HG02943 (cell line): Measurements from ENCODE around the gene POU2AF3.
"Not testable (repeated sequence)": the region's sequence is repeated elsewhere in the genome, so short reads cannot be mapped to it uniquely, and the experiment has no call there.

Experiments
- ATAC-seq: cut with Tn5 transposase; IDR thresholded peaks from one replicate; pipeline ENCODE4 v1.9.1; 2021; ENCODE audit warnings: mild to moderate bottlenecking, low read depth, moderate library complexity; ENCODE audit not compliant: unreplicated experiment

POU2AF3 gene

DNA sequence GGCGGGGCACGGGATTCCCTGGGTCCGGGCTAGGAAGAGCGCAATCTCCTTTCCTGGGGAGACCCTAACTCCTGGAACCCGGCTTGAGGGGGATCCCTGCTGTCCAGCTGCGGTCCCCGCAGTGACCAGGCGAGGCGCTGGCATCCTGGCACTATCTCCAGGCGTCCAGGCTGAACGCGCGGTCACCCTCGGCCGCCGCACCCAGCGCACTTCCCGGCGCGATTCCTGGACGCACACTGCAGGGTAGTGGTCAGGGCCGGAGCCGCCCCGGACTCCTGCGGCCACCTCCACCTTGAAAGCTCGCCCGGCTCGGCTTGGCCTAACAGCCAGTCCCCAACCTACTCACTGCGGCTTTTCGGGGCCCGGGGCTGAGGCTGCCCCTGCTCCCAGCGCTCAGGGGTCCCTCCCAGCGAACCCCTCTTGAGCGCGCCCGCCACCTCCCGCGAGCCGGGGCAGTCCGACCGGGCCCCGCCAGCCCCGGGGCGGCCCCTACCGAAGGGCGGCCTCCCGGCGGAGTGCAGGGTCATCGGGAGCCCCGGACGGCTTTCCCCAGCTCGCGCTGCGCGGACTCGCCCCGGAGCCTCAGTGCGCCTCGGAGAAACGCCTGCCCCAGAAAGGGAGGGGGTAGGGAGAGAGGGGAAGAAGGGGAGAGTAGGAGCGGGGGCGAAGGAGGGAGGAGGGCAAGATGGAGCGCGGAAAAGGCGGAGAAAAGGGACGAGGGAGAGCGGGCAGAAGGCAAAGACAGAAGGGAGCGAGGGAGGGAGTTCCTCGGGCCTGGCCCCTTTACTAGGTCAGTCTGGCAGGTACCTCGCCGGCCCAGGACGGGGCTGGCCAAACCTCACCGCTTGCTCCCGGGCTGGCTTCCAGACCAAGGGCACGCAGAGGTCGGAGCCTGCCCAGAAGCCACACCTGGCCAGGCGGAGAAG lies 1.0 kb downstream of the POU2AF3 start:
- peak; percentile 61 for ATAC-seq

DNA sequence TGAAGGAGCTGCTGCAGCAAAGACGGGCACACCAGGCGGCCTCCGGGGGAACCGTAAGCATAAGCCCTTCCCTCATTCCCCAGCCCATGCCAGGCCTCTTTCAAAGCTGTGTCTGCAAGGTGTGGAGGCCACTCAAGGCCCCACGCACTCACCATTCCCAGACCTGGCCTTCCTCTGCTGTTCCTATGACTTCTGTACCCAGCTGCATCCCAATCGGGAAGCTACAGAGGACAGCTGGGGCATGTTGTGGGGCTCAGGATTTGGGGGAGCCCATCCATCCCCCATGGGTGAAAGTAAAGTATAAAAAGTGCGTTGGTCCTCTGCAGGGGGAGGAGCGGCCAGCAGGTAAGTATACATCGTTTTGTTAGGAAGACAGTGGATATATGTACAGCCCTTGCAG lies 2.2 kb downstream of the POU2AF3 start:
- no peak for ATAC-seq

DNA sequence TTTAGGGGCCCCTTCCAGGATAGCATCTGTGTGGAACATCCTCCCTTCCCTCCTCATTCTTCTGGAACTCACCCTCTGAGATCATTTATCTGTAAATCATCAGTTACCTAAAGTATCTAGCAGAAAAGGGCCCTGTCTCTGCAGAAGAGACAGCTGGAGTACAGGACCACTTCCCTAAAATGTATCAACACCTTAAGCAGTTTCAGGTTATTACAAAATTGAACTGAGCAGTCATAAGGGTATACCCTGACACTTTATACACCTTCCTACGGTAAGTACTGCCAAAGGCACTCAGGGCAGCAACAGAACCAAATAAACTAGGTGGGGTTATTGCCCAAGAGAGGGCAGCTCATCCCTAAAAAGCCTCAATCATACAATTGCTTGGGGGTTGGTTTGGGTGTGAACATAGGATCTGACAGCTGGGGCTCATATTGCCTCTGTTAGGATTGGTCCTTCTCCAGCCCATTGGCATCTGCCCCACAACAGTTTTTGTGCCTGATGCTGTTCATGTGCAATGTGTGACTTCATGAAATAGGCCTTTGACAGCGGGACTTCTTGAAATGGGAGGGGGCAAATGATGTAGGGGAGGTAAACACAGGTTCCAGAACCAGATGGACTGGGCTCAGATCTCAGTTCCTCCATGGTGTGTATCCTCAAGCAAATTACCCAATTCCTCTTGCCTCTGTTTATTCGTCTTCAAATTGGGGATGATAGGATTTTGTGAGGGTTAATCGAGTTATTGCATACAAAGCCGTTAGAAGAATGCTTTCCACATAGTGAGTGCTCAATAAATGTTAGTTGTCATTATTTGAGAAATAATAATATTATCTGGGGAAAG lies 2.9 kb downstream of the POU2AF3 start:
- ATAC-seq = no peak

DNA sequence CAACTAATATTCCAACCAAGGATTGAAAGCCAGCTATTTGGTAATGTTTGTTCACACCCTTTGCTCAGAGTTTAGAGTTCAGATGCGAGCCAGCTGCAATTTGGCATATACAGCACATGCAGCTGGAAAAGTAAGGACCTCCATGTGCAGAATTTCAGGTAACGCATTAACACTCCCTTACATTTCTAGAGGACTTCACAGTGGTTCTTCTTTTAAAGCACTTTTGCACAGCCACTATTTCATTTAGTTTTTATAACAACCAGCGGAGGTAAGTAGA lies 3.4 kb downstream of the POU2AF3 start:
- ATAC-seq = no peak

DNA sequence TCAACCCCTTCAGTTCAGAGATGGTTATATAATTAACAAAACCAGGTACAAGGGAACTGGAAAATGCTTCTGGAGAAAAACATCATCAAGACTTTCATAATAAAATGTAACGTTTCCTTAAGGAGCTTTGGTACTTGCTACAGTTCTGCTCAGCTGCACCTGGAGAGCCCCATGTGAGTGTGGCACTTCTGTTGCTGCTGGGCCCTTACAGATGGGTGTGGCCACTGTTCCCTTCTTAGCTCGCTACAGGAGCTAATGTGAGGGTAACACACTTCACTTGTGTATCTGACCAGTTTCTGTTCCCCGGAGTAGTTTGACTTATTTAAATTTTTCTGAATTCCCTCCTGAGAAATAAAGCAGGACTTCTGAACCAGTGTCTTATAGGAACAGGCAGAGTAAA lies 4.0 kb downstream of the POU2AF3 start:
- ATAC-seq = no peak

DNA sequence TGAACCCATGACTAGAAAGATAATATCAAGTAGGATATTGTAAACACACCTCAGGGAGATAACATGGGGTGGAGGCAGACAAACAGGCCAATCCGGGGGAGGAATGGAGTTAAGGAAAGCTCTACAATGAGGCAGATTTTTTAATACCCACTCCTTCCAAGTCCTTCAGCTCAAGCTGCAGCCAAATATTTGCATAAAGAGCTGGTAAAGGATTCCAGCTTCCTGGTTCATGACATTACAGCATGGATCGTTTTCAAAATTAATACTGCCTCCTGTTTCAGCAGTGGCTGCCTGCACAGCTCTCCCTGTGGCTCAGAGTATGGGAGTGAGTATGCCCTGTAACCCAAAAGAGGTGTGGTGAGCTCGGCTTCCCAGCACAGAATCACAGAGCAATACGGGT lies 5.1 kb downstream of the POU2AF3 start:
- no peak for ATAC-seq

DNA sequence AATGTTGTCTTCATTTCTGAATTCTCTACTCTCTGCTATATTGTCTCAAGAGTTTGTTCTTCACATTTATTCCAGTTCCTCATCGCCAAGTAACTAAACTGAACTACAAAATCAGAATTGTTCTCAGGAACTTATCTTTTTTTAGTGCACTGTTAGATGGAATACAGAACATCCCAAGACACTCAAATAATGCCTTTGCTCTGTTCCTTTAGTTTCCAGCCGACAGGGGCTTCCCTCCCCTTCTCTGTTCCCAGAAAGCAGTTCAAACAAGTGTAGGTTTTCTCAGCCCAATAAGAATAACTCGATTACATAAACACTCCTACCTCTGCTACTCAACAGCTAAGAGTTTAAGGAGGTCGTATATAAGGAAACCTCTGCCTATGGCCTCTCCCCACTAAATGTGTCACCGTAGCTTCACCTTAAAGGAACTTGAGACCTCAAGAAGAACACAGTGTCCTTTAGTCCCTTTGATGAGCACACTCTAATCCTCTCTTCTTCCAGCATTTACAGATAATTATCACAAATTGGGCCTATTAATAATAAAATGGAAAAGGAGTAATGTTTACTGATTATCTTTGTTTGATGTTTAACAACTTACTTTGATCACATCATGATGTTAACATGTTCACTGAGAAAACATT lies 6.9 kb downstream of the POU2AF3 start:
- ATAC-seq = no peak

DNA sequence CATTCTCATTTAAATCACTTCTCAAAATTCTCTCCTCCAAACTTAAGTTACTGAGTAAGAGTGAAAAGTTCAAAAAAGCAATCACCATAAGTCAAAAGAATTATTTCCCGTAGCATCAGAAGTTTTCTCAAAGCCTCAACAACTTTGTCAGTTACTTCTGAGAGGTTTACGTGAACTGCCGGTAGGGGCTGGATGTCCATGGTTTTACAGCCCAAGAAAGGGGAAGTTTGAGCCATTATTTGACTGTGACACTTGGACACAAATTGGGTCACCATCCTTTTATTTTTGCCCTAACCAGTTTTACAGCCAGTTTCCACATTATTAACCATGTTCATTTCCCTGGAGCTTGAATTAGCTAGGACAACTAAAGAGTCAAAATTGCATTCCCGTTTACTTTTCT lies 7.5 kb downstream of the POU2AF3 start:
- ATAC-seq = no peak

DNA sequence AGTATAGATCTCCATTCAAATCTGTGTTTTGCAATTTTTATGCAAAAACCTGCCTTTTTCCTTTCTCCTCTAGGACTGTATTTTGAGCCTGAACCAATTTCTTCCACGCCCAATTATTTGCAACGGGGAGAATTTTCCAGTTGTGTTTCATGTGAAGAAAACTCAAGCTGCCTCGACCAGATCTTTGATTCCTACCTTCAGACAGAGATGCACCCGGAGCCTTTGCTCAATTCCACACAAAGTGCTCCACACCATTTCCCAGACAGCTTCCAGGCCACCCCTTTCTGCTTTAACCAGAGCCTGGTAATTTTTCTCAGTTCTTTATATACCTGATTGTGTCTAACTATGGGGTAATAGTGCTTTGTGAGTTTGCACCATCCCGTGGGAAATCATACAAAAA lies 8.0 kb downstream of the POU2AF3 start:
- ATAC-seq = no peak

DNA sequence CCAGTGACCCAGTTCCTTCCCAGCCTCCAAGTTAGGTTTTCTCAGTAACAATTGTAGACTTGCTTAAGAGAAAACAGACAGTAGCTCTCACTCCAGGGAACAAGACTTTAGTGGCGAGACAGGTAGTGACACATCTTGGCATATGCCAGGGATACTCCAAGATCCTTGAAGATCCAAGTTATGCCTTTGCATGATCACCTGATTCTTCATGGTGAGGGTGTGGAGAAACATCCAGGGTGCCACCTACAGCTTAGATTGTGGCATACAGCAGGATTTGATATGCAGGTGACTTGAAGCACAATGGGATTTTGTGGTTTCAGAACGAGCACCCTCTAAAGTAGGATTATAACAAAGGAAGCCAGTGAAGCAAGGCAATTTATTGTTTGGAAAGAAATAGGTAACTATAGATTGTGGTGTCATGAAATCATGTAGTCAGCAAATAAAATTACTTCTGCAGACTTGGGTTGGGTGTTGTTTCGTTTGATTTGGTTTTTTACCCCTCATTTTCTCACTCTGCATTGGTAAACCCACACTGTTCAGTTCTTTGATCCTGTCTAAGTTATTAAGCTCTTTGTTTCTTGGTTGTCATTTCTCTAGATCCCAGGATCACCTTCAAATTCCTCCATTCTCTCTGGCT lies 9.2 kb downstream of the POU2AF3 start:
- no peak for ATAC-seq

DNA sequence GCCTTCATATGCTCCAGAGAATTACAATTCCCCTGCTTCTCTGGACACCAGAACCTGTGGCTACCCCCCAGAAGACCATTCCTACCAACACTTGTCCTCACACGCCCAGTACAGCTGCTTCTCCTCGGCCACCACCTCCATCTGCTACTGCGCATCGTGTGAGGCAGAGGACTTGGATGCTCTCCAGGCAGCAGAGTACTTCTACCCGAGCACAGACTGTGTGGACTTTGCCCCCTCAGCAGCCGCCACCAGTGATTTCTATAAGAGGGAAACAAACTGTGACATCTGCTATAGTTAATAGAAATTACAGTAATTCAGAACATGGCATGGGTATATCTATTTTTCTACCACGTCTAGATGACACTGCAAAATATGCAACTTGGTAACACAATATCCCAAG lies 9.8 kb downstream of the POU2AF3 start:
- ATAC-seq = no peak

DNA sequence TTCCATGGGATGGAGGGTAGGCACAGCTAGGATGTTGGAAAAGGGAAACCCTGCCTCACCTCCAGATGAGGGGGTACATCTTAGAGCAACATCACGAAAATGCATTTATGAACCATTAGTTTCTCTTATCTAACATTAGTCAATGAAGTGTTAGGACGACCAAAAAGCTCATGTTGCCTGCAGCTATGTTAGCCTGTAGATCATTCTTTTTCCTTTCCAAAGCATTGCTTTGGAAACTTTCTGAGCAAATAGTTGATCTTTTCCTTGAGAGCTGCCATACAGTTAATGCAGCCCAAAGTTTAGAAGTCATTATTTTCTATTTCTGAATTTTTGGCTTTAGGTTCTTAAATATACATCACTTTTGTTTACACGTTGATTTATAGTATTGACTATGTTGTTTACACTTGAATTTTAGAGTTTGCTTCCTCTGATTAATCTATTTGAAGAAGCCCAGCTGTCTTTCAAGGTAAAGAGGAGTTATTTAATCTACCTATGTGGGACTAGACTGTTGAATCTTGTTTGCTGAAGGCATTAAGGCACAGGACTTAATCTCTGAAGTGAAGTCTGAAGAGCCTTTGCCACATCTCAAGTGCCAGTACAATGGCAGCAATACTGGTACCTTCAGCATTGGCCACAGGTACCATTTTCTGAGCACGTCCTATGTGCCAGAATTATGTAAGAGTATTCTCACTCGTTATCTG lies 11.0 kb downstream of the POU2AF3 start:
- ATAC-seq = no peak

DNA sequence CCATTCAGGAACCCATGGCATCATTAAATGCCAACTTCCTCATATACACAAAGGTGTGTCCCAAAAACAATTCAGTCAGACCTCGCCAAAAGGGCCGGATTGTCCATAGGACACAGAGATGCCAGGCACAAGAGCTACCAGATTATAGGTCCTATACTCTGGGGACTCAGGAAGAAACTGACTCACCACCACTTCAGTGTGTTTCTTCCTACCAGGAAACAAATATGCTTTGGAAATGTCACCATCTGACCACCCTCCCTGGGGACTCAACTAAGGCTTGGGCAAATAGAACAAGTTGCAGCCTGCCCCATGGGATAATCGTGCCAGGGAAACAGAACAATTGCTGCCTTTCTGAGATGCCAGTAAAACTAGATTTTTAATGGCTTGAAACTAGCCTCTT lies 11.7 kb downstream of the POU2AF3 start:
- no peak for ATAC-seq

DNA sequence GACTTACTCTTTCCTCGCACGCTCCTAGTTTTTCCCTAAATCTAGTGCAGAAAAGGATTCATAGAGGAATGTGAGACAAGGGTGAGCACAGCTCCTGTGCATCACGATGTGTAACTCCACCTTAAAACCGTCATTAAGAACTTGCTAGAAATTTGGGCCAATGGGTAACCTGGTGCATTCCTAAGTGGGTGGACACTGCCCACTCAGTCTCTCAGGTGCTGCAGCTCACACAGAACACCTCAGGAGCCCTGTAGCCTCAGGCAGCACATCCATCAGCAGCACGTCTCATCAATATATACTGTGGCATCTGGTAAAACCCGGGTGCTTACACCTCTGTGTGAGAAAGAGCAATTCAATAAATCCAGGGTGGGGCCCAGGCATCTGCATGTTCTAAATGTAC lies 12.4 kb downstream of the POU2AF3 start:
- ATAC-seq = no peak

DNA sequence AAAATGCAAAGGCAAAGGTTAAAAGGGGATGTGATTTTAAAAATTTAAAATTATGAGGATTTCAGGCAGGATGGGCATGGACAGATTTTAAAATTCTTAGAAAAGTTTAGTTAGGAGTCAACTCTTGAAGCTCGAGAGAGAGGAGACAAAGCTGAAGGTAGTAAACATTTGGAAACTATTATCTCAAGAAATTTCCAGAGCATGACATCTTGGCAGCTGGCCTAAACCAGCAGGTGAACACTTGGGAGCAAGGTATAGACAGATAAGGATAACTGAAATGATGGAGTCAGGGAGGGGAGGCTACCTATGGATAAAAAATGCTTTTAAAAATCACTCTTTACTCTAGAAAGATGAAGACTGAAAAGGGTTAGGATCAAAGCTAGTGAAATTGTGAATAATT lies 13.7 kb downstream of the POU2AF3 start:
- no peak for ATAC-seq

DNA sequence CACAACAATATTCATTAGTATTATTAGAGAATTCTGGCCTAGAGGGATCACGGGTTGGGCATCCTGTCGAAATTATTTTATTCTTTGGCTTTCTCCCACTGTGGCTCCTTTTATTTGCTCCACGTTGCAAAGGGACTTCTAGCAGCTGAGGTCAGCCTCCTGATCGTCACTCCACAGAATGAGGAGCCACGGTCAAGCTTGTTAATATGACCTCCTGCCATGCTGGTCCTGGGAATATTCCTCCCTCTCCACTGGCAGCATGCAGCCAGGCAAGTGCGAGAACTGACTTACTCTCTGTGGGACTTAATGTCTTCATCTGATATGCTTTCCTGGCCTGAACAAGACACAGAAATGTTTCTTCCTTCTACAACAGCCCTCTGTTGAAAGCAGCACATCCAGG lies 20.9 kb downstream of the POU2AF3 start:
- no peak for ATAC-seq

DNA sequence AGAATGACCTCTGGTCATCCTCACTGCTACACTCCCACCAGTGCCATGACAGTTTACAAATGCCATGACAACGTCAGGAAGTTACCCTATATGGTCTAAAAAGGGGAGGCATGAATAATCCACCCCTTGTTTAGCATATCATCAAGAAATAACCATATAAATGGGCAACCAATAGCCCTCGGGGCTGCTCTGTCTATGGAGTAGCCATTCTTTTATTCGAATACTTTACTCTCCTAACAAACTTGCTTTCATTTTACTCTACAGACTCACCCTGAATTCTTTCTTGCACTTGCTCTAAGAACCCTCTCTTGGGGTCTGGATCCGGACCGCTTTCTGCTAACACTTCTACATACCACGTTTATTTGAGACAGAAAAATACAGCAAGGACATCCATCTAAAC lies 21.9 kb downstream of the POU2AF3 start:
- not testable (repeated sequence) for ATAC-seq

DNA sequence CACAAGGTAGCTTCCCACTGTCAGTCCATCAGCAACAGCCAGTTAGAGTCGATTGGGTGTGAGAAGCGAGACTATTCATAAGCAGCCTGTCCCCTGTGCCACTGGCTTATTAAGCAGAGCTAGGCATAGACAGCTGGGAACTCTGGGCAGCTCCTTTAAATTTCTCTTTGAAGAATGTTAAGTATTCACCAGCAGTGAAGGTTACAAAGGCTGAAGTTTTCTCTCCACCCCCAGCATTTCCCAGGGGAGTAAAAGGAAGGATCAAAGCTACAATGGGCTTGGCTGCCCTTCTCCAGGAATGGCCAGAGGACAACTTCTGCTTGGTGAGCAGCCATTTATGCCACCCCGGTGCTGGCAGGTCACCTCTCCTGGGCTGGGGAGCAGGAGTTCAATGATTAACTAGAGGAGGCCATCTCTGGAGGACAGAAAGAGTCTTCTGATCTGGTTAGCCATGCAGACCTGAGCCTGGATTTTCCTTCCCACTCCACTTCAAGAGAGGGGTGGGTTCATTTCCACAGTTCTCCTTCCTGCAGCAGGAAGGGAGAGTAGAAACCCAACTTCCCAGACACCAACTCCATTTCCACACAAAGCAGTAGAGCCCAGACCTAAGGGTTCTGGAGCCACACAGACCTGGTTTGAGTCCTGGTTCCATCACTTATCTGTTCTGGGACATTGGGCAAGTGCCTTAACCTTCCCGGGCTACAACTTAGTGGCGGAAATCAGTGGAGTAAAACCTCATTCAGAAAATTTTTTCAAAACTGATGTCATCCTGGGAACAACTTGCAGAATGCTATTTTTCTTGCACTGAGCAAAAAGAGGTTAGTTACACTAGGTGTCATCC lies 22.6 kb downstream of the POU2AF3 start:
- ATAC-seq = no peak

DNA sequence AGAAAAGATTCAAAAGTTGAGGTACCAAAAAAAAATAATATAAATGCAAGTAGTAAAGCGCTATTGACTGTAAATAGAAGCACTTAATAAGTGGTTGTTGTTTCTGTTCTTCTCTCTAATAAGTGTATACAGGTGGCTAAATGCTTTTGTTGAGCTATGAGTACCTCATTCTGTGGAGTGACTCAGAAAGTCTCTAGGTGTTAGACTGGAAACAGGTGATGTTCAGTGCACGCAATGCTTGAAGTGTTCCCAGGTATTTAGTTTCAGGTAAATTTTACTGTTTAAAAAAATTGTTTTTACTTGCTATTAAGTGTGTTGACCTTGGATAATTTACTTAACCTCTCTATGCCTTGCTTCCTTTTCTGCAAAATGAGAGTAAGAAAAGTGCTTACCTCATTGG lies 24.2 kb downstream of the POU2AF3 start:
- no peak for ATAC-seq
